Fibroblast of skin of right quadriceps (primary cell): ENCODE data around the gene TPRG1.

Source experiments
- DNase-seq: peaks from one replicate; pipeline ENCODE4 v3.0.0-alpha.2; 2013

Gene TPRG1

GRCh38 chr3:189167027-189167766 lies 4.6 kb upstream of the TPRG1 start:
- no peak for DNase-seq

GRCh38 chr3:189168711-189169110 lies 3.1 kb upstream of the TPRG1 start:
- no peak for DNase-seq

GRCh38 chr3:189169728-189170127 lies 2.0 kb upstream of the TPRG1 start:
- DNase-seq, result no peak

GRCh38 chr3:189170559-189170958 lies 1.2 kb upstream of the TPRG1 start:
- no peak for DNase-seq

- peak; percentile 10 for DNase-seq
Measured at GRCh38 chr3:189172668-189173419, 1.1 kb downstream of the TPRG1 start.

- DNase-seq, result no peak
Measured at GRCh38 chr3:189184566-189184965, 12.8 kb downstream of the TPRG1 start.

- DNase-seq, result peak; percentile 39
Measured at GRCh38 chr3:189186101-189186500, 14.3 kb downstream of the TPRG1 start.

- no peak for DNase-seq
Measured at GRCh38 chr3:189188466-189188865, 16.7 kb downstream of the TPRG1 start.

- DNase-seq, result no peak
Measured at GRCh38 chr3:189192725-189193124, 21.0 kb downstream of the TPRG1 start.

GRCh38 chr3:189195302-189195701 lies 23.5 kb downstream of the TPRG1 start:
- DNase-seq, result no peak

GRCh38 chr3:189202106-189202505 lies 30.3 kb downstream of the TPRG1 start:
- peak; percentile 51 for DNase-seq

- no peak for DNase-seq
Measured at GRCh38 chr3:189202583-189202982, 30.8 kb downstream of the TPRG1 start.

- peak; percentile 28 for DNase-seq
Measured at GRCh38 chr3:189204167-189204866, 32.5 kb downstream of the TPRG1 start.

- DNase-seq, result no peak
Measured at GRCh38 chr3:189204937-189205336, 33.2 kb downstream of the TPRG1 start.

GRCh38 chr3:189210251-189210770 lies 38.5 kb downstream of the TPRG1 start:
- no peak for DNase-seq

- no peak for DNase-seq
Measured at GRCh38 chr3:189212681-189213080, 40.9 kb downstream of the TPRG1 start.

- no peak for DNase-seq
Measured at GRCh38 chr3:189214651-189215050, 42.9 kb downstream of the TPRG1 start.

GRCh38 chr3:189222927-189223636 lies 51.3 kb downstream of the TPRG1 start:
- no peak for DNase-seq

- no peak for DNase-seq
Measured at GRCh38 chr3:189225431-189225830, 53.7 kb downstream of the TPRG1 start.

- no peak for DNase-seq
Measured at GRCh38 chr3:189227249-189227648, 55.5 kb downstream of the TPRG1 start.

- no peak for DNase-seq
Measured at GRCh38 chr3:189229196-189229828, 57.5 kb downstream of the TPRG1 start.

GRCh38 chr3:189232790-189233189 lies 61.0 kb downstream of the TPRG1 start:
- no peak for DNase-seq
